CD4-positive, CD25-positive, alpha-beta regulatory T cell (primary cell): ENCODE measurements around the gene MAPK8IP3. TPM values are rescaled to one million over a fixed set of nuclear protein-coding genes. Genes with fewer than 3 reads are reported as not detected.
A peak's percentile ranks its signal among the peaks of the same experiment; 100 is the strongest.

Experiments used
- ATAC-seq, 2 donors: fragments of 150-1000 bp; cut with Tn5 transposase; one replicate each; pipeline ENCODE4 v1.10.0; 2021; ENCODE audit warnings: low read depth in 2 of 2, moderate number of reproducible peaks in 2 of 2, moderate library complexity in 1 of 2
- DNase-seq, 3 donors: peaks; one replicate each; pipeline versions ENCODE4 v3.0.0 to v3.0.0-alpha.2; 2012 to 2022; ENCODE audit warnings: mixed read lengths in 1 of 3
- H3K27ac ChIP-seq: one replicate; pipeline ENCODE4 v1.7.0; 2013; ENCODE audit warnings: mild to moderate bottlenecking, low read length; ENCODE audit not compliant: insufficient read depth, poor library complexity, severe bottlenecking
- H3K27me3 ChIP-seq: one replicate; pipeline ENCODE4 v1.7.0; 2013; ENCODE audit warnings: low read length; ENCODE audit not compliant: control insufficient read depth, insufficient read depth
- H3K36me3 ChIP-seq: one replicate; pipeline ENCODE4 v1.7.0; 2013; ENCODE audit warnings: mild to moderate bottlenecking, low read length, moderate library complexity; ENCODE audit not compliant: control insufficient read depth, insufficient read depth
- H3K4me1 ChIP-seq: 2 replicates; pipeline ENCODE4 v1.7.0; 2013; ENCODE audit warnings: mild to moderate bottlenecking, low read length; ENCODE audit not compliant: insufficient read depth, control insufficient read depth, poor library complexity, severe bottlenecking
- H3K4me3 ChIP-seq: one replicate; pipeline ENCODE4 v1.7.0; 2013; ENCODE audit warnings: low read depth, mild to moderate bottlenecking, low read length, moderate library complexity
- H3K9me3 ChIP-seq, 2 experiments: 1 replicate in 1 of 2; 2 replicates in 1 of 2; pipeline ENCODE4 v1.7.0; 2013; ENCODE audit warnings: low read length in 2 of 2, mild to moderate bottlenecking in 1 of 2, moderate library complexity in 1 of 2; ENCODE audit not compliant: control insufficient read depth in 2 of 2
- H3K27ac Mint-ChIP-seq, 3 donors: one replicate each; pipeline ENCODE4 v1.8.0; 2020 to 2022; ENCODE audit warnings: mild to moderate bottlenecking in 3 of 3, mixed read lengths in 3 of 3, moderate library complexity in 2 of 3
- H3K27me3 Mint-ChIP-seq: one replicate; pipeline ENCODE4 v1.8.0; 2022; ENCODE audit warnings: mild to moderate bottlenecking, mixed read lengths
- H3K36me3 Mint-ChIP-seq: one replicate; pipeline ENCODE4 v1.8.0; 2020; ENCODE audit warnings: mixed read lengths
- H3K4me1 Mint-ChIP-seq, 4 donors: one replicate each; pipeline ENCODE4 v1.8.0; 2020 to 2022; ENCODE audit warnings: mixed read lengths in 4 of 4, mild to moderate bottlenecking in 1 of 4
- H3K4me3 Mint-ChIP-seq, 4 donors: one replicate each; pipeline ENCODE4 v1.8.0; 2020 to 2022; ENCODE audit warnings: mild to moderate bottlenecking in 4 of 4, mixed read lengths in 4 of 4, moderate library complexity in 3 of 4
- H3K9me3 Mint-ChIP-seq, 7 donors: one replicate each; pipeline ENCODE4 v1.8.0; 2020 to 2022; ENCODE audit warnings: mixed read lengths in 7 of 7, mild to moderate bottlenecking in 3 of 7, moderate library complexity in 2 of 7
- polyA plus RNA-seq, 4 donors: library from polyadenylated mRNA; unstranded; fragments of 300-500 nt; fragmentation: Illumina TruSeq; gene quantifications; one replicate each; pipeline ENCODE4 v1.2.3, GENCODE V29; 2021
- total RNA-seq: library from RNA; stranded (reverse); gene quantifications from one replicate; pipeline ENCODE4 v1.2.3, GENCODE V29; 2022

Gene MAPK8IP3, protein sequence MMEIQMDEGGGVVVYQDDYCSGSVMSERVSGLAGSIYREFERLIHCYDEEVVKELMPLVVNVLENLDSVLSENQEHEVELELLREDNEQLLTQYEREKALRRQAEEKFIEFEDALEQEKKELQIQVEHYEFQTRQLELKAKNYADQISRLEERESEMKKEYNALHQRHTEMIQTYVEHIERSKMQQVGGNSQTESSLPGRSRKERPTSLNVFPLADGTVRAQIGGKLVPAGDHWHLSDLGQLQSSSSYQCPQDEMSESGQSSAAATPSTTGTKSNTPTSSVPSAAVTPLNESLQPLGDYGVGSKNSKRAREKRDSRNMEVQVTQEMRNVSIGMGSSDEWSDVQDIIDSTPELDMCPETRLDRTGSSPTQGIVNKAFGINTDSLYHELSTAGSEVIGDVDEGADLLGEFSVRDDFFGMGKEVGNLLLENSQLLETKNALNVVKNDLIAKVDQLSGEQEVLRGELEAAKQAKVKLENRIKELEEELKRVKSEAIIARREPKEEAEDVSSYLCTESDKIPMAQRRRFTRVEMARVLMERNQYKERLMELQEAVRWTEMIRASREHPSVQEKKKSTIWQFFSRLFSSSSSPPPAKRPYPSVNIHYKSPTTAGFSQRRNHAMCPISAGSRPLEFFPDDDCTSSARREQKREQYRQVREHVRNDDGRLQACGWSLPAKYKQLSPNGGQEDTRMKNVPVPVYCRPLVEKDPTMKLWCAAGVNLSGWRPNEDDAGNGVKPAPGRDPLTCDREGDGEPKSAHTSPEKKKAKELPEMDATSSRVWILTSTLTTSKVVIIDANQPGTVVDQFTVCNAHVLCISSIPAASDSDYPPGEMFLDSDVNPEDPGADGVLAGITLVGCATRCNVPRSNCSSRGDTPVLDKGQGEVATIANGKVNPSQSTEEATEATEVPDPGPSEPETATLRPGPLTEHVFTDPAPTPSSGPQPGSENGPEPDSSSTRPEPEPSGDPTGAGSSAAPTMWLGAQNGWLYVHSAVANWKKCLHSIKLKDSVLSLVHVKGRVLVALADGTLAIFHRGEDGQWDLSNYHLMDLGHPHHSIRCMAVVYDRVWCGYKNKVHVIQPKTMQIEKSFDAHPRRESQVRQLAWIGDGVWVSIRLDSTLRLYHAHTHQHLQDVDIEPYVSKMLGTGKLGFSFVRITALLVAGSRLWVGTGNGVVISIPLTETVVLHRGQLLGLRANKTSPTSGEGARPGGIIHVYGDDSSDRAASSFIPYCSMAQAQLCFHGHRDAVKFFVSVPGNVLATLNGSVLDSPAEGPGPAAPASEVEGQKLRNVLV (N-terminal part only)
- total RNA-seq (222 TPM), polyA plus RNA-seq (1 to 10 TPM in 3 of 4 donors, under 1 TPM in 1; 0.79 to 2.2 (median 1.2) TPM)

DNA sequence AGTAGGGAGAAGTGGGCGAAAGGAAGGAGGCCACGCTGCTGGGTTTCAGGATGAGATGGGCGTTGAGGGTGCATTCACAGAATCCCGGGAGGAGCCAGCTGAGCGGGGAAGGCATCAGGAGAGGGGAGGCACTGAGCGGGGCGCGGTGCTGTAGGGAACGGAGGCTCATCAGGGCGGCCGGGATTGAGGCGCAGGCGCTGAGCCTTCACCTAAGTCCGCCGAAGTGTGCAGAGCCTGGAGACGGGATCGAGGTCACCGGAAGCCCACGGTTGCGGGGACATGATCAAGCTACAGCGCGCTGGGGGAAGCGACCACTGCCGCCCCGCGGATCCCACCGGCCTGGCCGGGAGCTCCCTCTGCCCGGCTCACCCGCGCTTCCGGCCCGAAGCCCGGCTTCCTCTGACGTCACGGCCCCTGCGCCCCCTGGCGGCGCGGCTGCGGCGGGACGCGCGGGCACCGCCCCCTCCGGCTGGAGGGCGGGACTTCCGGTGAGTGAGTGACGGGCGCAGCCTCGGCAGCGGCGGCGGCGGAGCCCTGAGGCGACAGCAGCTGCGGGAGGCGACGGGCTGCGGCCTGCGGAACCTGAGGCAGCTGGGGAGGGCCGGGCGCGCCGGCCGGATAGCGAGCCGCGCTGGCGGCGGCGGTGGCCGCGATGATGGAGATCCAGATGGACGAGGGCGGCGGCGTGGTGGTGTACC is at the start of gene MAPK8IP3:
Gene MAPK8IP3, plus strand, starts transcription at position 508 of the 698 bp plus-strand sequence. Its CDS starts 145 bp downstream, at position 653.
- no peaks in the 10 kb centered on the region for H3K27me3 ChIP-seq
- peak; percentile 89 to 97 (median 89) for DNase-seq
- H3K4me1 ChIP-seq = peaks cover 31% of the 10 kb centered on the region
- H3K4me3 ChIP-seq = peak within 1 kb of the TSS; percentile 85
- peak within 1 kb of the TSS; percentile 98 to 99 (median 98) for H3K27ac Mint-ChIP-seq
- H3K9me3 ChIP-seq = no peaks in the 10 kb centered on the region
- peaks cover 0 to 1% (median 0%) of the 10 kb centered on the region in 7 donors for H3K9me3 Mint-ChIP-seq
- H3K36me3 ChIP-seq = peaks cover 9% of the 10 kb centered on the region
- peak within 1 kb of the TSS; percentile 86 to 100 (median 98) for H3K4me3 Mint-ChIP-seq
- H3K36me3 Mint-ChIP-seq = peaks cover 5% of the 10 kb centered on the region
- no peaks in the 10 kb centered on the region for H3K27me3 Mint-ChIP-seq
- peak within 1 kb of the TSS; percentile 84 for H3K27ac ChIP-seq
- ATAC-seq = peak; percentile 88 to 90
- H3K4me1 Mint-ChIP-seq = peaks cover 9 to 50% (median 22%) of the 10 kb centered on the region in 4 donors

DNA sequence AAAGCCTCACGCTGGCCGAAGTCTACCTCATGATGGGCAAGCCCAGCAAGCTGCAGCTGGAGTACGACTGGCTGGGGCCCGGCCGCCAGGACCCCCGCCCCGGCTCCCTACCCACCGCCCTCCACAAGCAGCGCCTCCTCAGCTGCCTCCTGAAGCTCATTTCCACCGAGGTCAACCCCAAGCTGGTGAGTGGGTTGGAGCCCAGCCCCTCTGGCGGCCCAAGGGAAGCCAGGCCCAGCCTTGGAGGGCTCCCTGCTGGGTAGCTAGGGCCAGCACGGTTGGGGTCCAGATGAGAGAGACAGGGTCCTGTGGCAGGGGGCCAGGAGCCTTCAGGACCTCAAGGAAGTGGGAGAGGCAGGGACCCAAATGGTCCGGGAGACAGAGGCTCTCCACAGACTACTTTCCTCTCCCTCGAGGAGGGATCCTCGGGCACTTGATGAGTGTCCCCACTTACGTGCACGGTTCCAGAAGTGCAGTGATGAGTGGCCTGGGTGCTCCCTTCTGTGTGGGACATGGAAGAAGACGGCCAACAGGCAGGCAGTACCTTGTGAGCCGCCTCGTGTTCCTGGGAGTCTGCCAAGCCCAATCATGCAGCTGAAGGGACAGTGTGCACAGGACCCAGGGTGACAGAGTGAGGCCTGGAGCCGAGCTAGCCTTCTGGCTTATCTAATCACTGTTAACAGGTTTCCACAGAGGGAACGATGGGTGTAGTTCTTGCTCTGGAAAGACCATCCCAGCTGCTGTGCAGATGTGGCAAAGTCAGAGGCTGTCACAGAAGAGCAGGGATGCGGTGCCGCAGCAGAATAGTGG is 49.0 kb upstream of the MAPK8IP3 start:
- peaks cover 0 to 6% (median 0%) of the 10 kb centered on the region in 4 donors for H3K4me1 Mint-ChIP-seq
- ATAC-seq (no peak), DNase-seq (no peak)
- Histone ChIP-seq H3K27ac (no peak overlapping the region), H3K36me3 (peaks cover 32% of the 10 kb centered on the region), H3K27me3 (no peaks in the 10 kb centered on the region), H3K9me3 (no peaks in the 10 kb centered on the region), H3K4me1 (no peaks in the 10 kb centered on the region), H3K4me3 (no peak overlapping the region)
- no peak overlapping the region for H3K27ac Mint-ChIP-seq
- H3K27me3 Mint-ChIP-seq = no peaks in the 10 kb centered on the region
- H3K36me3 Mint-ChIP-seq = peaks cover 23% of the 10 kb centered on the region
- no peak overlapping the region for H3K4me3 Mint-ChIP-seq
- no peaks in the 10 kb centered on the region for H3K9me3 Mint-ChIP-seq

DNA sequence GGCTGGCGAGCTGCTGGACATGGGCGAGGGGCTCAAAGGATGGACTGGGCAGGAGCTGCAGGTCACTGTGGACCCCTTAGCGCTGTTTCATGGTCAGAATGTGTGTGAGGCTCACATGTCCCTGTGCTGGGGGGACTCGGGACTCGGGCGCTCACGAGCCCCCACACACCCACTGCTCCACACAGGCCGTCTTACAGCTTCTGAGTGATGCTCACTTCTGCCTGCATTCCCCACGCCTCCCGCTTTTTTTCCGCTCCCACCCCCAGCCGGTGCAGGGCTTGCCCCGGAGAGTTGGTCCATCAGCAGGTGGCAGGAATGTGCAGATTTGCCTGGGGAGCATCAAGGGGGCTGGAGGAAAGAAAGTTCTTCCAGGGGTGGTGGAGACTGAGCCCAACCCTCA is 48.2 kb upstream of the MAPK8IP3 start:
- Mint-ChIP-seq H3K9me3 (no peaks in the 10 kb centered on the region), H3K27ac (peak overlapping the region in 1 of 3 donors; percentile 80), H3K36me3 (peaks cover 26% of the 10 kb centered on the region), H3K27me3 (no peaks in the 10 kb centered on the region), H3K4me1 (peaks cover 0 to 6% (median 0%) of the 10 kb centered on the region in 4 donors), H3K4me3 (peak overlapping the region in 1 of 4 donors; percentile 18)
- DNase-seq = no peak
- no peak for ATAC-seq
- peaks cover 35% of the 10 kb centered on the region for H3K36me3 ChIP-seq
- H3K27ac ChIP-seq = no peak overlapping the region
- H3K9me3 ChIP-seq = no peaks in the 10 kb centered on the region
- H3K4me3 ChIP-seq = no peak overlapping the region
- no peaks in the 10 kb centered on the region for H3K4me1 ChIP-seq
- H3K27me3 ChIP-seq = no peaks in the 10 kb centered on the region

DNA sequence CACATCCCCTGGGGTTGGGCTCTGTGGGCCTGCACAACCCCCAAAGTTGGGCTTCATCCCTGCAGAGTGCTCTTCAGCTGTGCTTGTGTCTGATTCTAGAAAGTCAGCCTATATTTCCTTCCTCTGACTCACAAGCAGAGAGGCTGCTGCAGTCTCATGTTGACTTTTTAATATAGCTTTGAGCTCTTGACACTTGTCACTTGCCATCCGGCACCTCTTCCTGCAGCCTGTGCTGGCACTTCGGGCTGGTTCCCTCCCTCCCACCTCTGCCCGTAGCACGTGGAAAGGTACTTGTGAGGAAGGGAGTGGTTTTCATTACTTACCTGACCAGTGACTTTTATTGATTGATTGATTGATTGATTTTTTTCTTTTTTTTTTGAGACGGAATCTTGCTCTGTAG is 47.0 kb upstream of the MAPK8IP3 start:
- H3K9me3 ChIP-seq = no peaks in the 10 kb centered on the region
- Mint-ChIP-seq H3K27me3 (no peaks in the 10 kb centered on the region), H3K36me3 (peaks cover 36% of the 10 kb centered on the region), H3K4me3 (no peak overlapping the region), H3K4me1 (peaks cover 0 to 6% (median 0%) of the 10 kb centered on the region in 4 donors), H3K9me3 (no peaks in the 10 kb centered on the region), H3K27ac (no peak overlapping the region)
- ATAC-seq = no peak
- no peak overlapping the region for H3K27ac ChIP-seq
- H3K27me3 ChIP-seq = no peaks in the 10 kb centered on the region
- no peak overlapping the region for H3K4me3 ChIP-seq
- peaks cover 42% of the 10 kb centered on the region for H3K36me3 ChIP-seq
- no peak for DNase-seq
- no peaks in the 10 kb centered on the region for H3K4me1 ChIP-seq

DNA sequence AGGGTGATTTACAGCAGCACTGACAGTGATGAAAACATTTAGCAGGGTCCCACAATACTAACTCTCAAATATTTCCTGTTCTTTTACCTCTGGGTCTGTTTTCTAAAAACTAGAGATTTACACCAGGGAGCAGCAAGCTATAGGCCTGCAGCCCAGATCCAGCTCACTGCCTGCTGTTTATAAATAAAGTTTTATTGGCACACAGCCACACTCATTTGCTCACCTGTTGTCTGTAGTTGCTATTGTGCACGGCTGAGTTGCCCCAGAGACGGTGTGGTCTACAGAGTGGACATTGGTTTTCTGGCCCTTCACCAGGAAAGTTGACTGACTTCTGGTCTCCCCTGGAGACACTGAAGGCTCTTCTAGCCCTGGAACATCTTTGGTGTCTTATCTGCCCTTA is 44.2 kb upstream of the MAPK8IP3 start:
- peaks cover 37% of the 10 kb centered on the region for H3K36me3 Mint-ChIP-seq
- no peaks in the 10 kb centered on the region for H3K9me3 Mint-ChIP-seq
- H3K4me3 Mint-ChIP-seq = no peak overlapping the region
- H3K4me1 Mint-ChIP-seq = no peaks in the 10 kb centered on the region
- H3K27ac Mint-ChIP-seq = no peak overlapping the region
- Histone ChIP-seq H3K27ac (no peak overlapping the region), H3K9me3 (no peaks in the 10 kb centered on the region), H3K4me1 (no peaks in the 10 kb centered on the region), H3K36me3 (peaks cover 49% of the 10 kb centered on the region), H3K4me3 (no peak overlapping the region), H3K27me3 (no peaks in the 10 kb centered on the region)
- H3K27me3 Mint-ChIP-seq = no peaks in the 10 kb centered on the region
- ATAC-seq (no peak), DNase-seq (no peak)

DNA sequence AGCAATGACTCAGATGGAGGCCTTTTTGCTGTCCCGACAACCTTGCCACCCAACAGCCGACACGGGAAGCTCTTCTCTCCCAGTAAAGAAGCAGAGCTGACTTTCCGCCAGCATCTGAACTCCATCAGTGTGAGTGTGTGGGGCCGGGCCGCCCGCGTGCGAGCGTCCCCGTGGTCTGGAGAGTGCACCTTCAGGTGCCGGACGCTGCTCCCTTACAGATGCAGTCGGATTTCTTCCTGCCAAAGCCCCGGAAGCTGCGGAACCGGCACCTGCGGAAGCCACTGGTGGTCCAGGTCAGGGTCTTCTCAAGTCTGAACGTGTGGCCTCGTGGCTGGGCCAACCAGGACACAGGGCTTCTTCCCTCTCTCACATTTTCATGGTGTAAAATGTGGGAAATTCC is 43.5 kb upstream of the MAPK8IP3 start:
- H3K9me3 Mint-ChIP-seq = no peaks in the 10 kb centered on the region
- no peaks in the 10 kb centered on the region for H3K27me3 ChIP-seq
- no peaks in the 10 kb centered on the region for H3K4me1 Mint-ChIP-seq
- H3K4me3 ChIP-seq = no peak overlapping the region
- H3K27me3 Mint-ChIP-seq = no peaks in the 10 kb centered on the region
- H3K4me3 Mint-ChIP-seq = no peak overlapping the region
- no peak for DNase-seq
- ATAC-seq = no peak
- H3K36me3 ChIP-seq = peaks cover 56% of the 10 kb centered on the region
- peaks cover 39% of the 10 kb centered on the region for H3K36me3 Mint-ChIP-seq
- H3K27ac ChIP-seq = no peak overlapping the region
- no peak overlapping the region for H3K27ac Mint-ChIP-seq
- H3K9me3 ChIP-seq = no peaks in the 10 kb centered on the region
- H3K4me1 ChIP-seq = no peaks in the 10 kb centered on the region
